HEK293 (cell line): ENCODE measurements around the gene GAS7.

Experiments used
- CTCF ChIA-PET: fragments of 350-600 bp; formaldehyde crosslinking; extraction: SDS; loops from one replicate; lab custom pipeline; 2021; ENCODE audit warnings: antibody characterized with exemption; lab: Yijun Ruan, JAX
- POLR2A ChIA-PET: fragments of 300-600 bp; formaldehyde crosslinking; extraction: SDS; loops from one replicate; lab custom pipeline; 2020; ENCODE audit warnings: antibody characterized with exemption, inconsistent platforms; lab: Yijun Ruan, JAX
- H3K27ac ChIP-seq: fragments of 200-500 bp; sonication (Bioruptor generic); 2 replicates; pipeline ENCODE4 v1.5.1; 2014; ENCODE audit warnings: low read depth, low read length, control low read depth, inconsistent platforms; ENCODE audit errors: extremely low read depth
- H3K36me3 ChIP-seq, 2 experiments: fragments of 200-500 bp in 1 of 2; sonication (Bioruptor generic) in 1 of 2; 1 replicate in 1 of 2; 2 replicates in 1 of 2; pipeline ENCODE4 v1.5.1; 2014 to 2017; ENCODE audit warnings: inconsistent platforms in 2 of 2, low read length in 2 of 2; ENCODE audit not compliant: control insufficient read depth in 2 of 2, insufficient read depth in 1 of 2
- H3K4me1 ChIP-seq: fragments of 200-500 bp; sonication (Bioruptor generic); 2 replicates; pipeline ENCODE4 v1.5.1; 2014; ENCODE audit warnings: mild to moderate bottlenecking, low read length, inconsistent platforms; ENCODE audit not compliant: control insufficient read depth, insufficient read depth
- H3K4me3 ChIP-seq: 2 replicates; pipeline ENCODE4 v1.5.1; 2011; ENCODE audit warnings: low read depth, mild to moderate bottlenecking, control low read depth, low read length, moderate library complexity
- H3K9me3 ChIP-seq: fragments of 200-500 bp; sonication (Bioruptor generic); 2 replicates; pipeline ENCODE4 v1.5.1; 2014; ENCODE audit warnings: low read depth, low read length, inconsistent platforms; ENCODE audit not compliant: control insufficient read depth, insufficient read depth
- EGR2 ChIP-seq: fragments of 450-650 bp; formaldehyde crosslinking; IDR thresholded peaks from 2 replicates; pipeline ENCODE4 v1.5.1; 2016; ENCODE audit warnings: low read depth, missing biosample characterization, missing genetic modification characterization
- HOXC10 ChIP-seq: sonication (generic); formaldehyde crosslinking; IDR thresholded peaks from 2 replicates; pipeline ENCODE4 v1.8.1; 2023; ENCODE audit warnings: mild to moderate bottlenecking, missing genetic modification reagents
- KLF10 ChIP-seq: fragments of 450-650 bp; IDR thresholded peaks from 2 replicates; pipeline ENCODE4 v1.5.1; 2018; ENCODE audit warnings: missing biosample characterization, mild to moderate bottlenecking, missing genetic modification characterization
- MEIS1 ChIP-seq: sonication (generic); formaldehyde crosslinking; IDR thresholded peaks from 2 replicates; pipeline ENCODE4 v1.8.1; 2022; ENCODE audit warnings: missing genetic modification reagents, mild to moderate bottlenecking, borderline replicate concordance
- OVOL3 ChIP-seq: fragments of 450-650 bp; formaldehyde crosslinking; IDR thresholded peaks from 2 replicates; pipeline ENCODE4 v1.5.1; 2016; ENCODE audit warnings: missing biosample characterization, missing genetic modification characterization
- SALL2 ChIP-seq: fragments of 450-650 bp; formaldehyde crosslinking; IDR thresholded peaks from 2 replicates; pipeline ENCODE4 v1.5.0; 2017; ENCODE audit warnings: missing biosample characterization, mild to moderate bottlenecking, missing genetic modification characterization, borderline replicate concordance
- SCRT1 ChIP-seq: fragments of 450-650 bp; formaldehyde crosslinking; IDR thresholded peaks from 2 replicates; pipeline ENCODE4 v1.5.1; 2016; ENCODE audit warnings: missing biosample characterization, missing genetic modification characterization, borderline replicate concordance
- SCRT2 ChIP-seq: fragments of 450-650 bp; formaldehyde crosslinking; IDR thresholded peaks from 2 replicates; pipeline ENCODE4 v1.5.1; 2016; ENCODE audit warnings: missing biosample characterization, missing genetic modification characterization
- SP2 ChIP-seq: fragments of 450-650 bp; formaldehyde crosslinking; IDR thresholded peaks from 2 replicates; pipeline ENCODE4 v1.5.1; 2016; ENCODE audit warnings: missing biosample characterization, missing genetic modification characterization
- ZBTB17 ChIP-seq: fragments of 450-650 bp; formaldehyde crosslinking; IDR thresholded peaks from 2 replicates; pipeline ENCODE4 v1.5.1; 2016; ENCODE audit warnings: missing biosample characterization, missing genetic modification characterization
- ZBTB48 ChIP-seq: fragments of 450-650 bp; formaldehyde crosslinking; IDR thresholded peaks from 2 replicates; pipeline ENCODE4 v1.5.1; 2016; ENCODE audit warnings: missing biosample characterization, missing genetic modification characterization
- ZFHX2 ChIP-seq: fragments of 450-650 bp; formaldehyde crosslinking; conservative IDR thresholded peaks from 2 replicates; pipeline ENCODE4 v1.5.1; 2016; ENCODE audit warnings: missing biosample characterization, missing genetic modification characterization
- ZIC2 ChIP-seq: fragments of 450-650 bp; formaldehyde crosslinking; IDR thresholded peaks from 2 replicates; pipeline ENCODE4 v1.5.1; 2016; ENCODE audit warnings: missing biosample characterization, missing genetic modification characterization
- ZNF114 ChIP-seq: fragments of 450-650 bp; formaldehyde crosslinking; IDR thresholded peaks from 2 replicates; pipeline ENCODE4 v1.5.0; 2017; ENCODE audit warnings: missing biosample characterization, missing genetic modification characterization
- ZNF211 ChIP-seq: fragments of 450-650 bp; formaldehyde crosslinking; IDR thresholded peaks from 2 replicates; pipeline ENCODE4 v1.5.1; 2016; ENCODE audit warnings: low read depth, missing biosample characterization, missing genetic modification characterization
- ZNF654 ChIP-seq: fragments of 450-650 bp; formaldehyde crosslinking; IDR thresholded peaks from 2 replicates; pipeline ENCODE4 v1.5.1; 2016; ENCODE audit warnings: low read depth, missing biosample characterization, missing genetic modification characterization
- ZNF76 ChIP-seq: fragments of 450-650 bp; formaldehyde crosslinking; IDR thresholded peaks from 2 replicates; pipeline ENCODE4; 2016; ENCODE audit warnings: low read depth, missing biosample characterization, missing genetic modification characterization, borderline replicate concordance
- ZNF785 ChIP-seq: fragments of 450-650 bp; formaldehyde crosslinking; IDR thresholded peaks from 2 replicates; pipeline ENCODE4 v1.5.1; 2016; ENCODE audit warnings: missing biosample characterization, missing genetic modification characterization
- ZNF837 ChIP-seq: fragments of 450-650 bp; formaldehyde crosslinking; IDR thresholded peaks from 2 replicates; pipeline ENCODE4 v1.5.1; 2016; ENCODE audit warnings: missing biosample characterization, missing genetic modification characterization
- TF ChIP-seq, protein P1 (sequence below): fragments of 450-650 bp; formaldehyde crosslinking; IDR thresholded peaks from 2 replicates; pipeline ENCODE4 v1.5.0; 2017; ENCODE audit warnings: missing biosample characterization, missing genetic modification characterization, borderline replicate concordance
- TF ChIP-seq, protein P2 (sequence below): sonication (generic); formaldehyde crosslinking; IDR thresholded peaks from 2 replicates; pipeline ENCODE4 v1.8.1; 2022; ENCODE audit warnings: mild to moderate bottlenecking, moderate library complexity, missing genetic modification reagents
- TF ChIP-seq, protein P3 (sequence below): fragments of 450-650 bp; IDR thresholded peaks from 2 replicates; pipeline ENCODE4 v1.5.1; 2018; ENCODE audit warnings: missing biosample characterization, missing genetic modification characterization
- TF ChIP-seq, protein P4 (sequence below): fragments of 450-650 bp; formaldehyde crosslinking; IDR thresholded peaks from 2 replicates; pipeline ENCODE4 v1.5.1; 2017; ENCODE audit warnings: missing biosample characterization, missing genetic modification characterization

Gene GAS7

DNA sequence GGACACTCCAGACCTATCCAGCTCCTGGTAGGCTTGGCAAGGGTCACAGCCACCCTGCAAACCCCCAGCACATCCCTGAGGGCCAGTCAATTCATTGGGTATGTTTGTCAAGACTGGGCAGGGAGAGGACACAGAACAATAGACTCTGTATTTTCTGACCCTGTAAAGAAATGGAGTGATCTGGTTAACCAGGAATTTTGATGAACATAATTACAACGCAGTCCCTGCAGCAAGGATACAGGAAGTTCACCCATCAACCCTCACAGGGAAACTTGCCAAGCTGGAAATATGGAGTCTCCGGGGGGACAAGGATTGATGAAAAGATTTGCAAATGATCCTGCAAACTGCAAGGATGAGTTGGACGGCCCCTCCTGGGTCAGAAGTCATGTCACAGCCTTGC lies 167.3 kb downstream of the GAS7 start:
- Histone ChIP-seq H3K4me3 (no peak overlapping the region), H3K36me3 (no peaks in the 10 kb centered on the region), H3K9me3 (no peaks in the 10 kb centered on the region), H3K4me1 (no peaks in the 10 kb centered on the region)
- POLR2A ChIA-PET: no interaction called here
- CTCF ChIA-PET: interaction anchor here (1.6 kb wide), 1 partner anchor 12 kb away, joined by 5 read pairs; no protein-coding TSS in a partner anchor
- TF ChIP-seq ZNF654 (no peak), SCRT2 (no peak), OVOL3 (tag by site-specific recombination) (no peak), EGR2 (tag by site-specific recombination) (no peak), ZNF837 (tag by site-specific recombination) (no peak), SCRT1 (tag by site-specific recombination) (no peak), ZNF114 (no peak)
- TF ChIP-seq, protein P1, sequence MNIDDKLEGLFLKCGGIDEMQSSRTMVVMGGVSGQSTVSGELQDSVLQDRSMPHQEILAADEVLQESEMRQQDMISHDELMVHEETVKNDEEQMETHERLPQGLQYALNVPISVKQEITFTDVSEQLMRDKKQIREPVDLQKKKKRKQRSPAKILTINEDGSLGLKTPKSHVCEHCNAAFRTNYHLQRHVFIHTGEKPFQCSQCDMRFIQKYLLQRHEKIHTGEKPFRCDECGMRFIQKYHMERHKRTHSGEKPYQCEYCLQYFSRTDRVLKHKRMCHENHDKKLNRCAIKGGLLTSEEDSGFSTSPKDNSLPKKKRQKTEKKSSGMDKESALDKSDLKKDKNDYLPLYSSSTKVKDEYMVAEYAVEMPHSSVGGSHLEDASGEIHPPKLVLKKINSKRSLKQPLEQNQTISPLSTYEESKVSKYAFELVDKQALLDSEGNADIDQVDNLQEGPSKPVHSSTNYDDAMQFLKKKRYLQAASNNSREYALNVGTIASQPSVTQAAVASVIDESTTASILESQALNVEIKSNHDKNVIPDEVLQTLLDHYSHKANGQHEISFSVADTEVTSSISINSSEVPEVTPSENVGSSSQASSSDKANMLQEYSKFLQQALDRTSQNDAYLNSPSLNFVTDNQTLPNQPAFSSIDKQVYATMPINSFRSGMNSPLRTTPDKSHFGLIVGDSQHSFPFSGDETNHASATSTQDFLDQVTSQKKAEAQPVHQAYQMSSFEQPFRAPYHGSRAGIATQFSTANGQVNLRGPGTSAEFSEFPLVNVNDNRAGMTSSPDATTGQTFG (tag by site-specific recombination): no peak
- TF ChIP-seq, protein P2, sequence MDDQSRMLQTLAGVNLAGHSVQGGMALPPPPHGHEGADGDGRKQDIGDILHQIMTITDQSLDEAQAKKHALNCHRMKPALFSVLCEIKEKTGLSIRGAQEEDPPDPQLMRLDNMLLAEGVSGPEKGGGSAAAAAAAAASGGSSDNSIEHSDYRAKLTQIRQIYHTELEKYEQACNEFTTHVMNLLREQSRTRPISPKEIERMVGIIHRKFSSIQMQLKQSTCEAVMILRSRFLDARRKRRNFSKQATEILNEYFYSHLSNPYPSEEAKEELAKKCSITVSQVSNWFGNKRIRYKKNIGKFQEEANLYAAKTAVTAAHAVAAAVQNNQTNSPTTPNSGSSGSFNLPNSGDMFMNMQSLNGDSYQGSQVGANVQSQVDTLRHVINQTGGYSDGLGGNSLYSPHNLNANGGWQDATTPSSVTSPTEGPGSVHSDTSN (CRISPR knock-in tag): no peak
- TF ChIP-seq, all 188 proteins: peak for 0
- no peak overlapping the region for H3K27ac ChIP-seq

DNA sequence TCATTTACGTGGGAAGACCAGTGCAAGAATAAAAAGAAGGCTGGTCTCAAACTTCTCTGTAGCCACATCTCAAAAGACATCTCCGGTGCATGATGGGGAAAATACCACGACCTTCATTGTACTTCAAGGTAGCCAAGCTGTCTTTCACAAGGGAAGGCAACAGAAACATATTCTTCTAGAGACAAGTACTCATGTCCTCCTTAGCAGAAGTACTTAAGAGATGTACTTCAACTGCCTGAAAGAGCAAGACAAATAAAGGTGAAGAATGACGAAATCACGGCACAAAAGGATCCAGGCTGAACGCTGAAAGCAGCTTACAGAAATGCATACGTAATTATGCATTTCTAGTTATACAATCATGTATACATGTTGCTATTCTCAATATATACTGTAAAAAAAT lies 169.3 kb downstream of the GAS7 start:
- no peak overlapping the region for H3K27ac ChIP-seq
- TF ChIP-seq SP2 (tag by site-specific recombination): no peak
- no peak for TF ChIP-seq KLF10
- no peak for TF ChIP-seq HOXC10 (CRISPR knock-in tag)
- TF ChIP-seq, all 188 proteins: peak for 0
- Histone ChIP-seq H3K36me3 (no peaks in the 10 kb centered on the region), H3K9me3 (no peaks in the 10 kb centered on the region), H3K4me1 (no peaks in the 10 kb centered on the region), H3K4me3 (no peak overlapping the region)
- ChIA-PET POLR2A (no interaction called here), CTCF (interaction anchor here (0.5 to 0.6 kb wide), 2 partner anchors 195 to 706 kb away, joined by 3 read pairs; no protein-coding TSS in a partner anchor)

DNA sequence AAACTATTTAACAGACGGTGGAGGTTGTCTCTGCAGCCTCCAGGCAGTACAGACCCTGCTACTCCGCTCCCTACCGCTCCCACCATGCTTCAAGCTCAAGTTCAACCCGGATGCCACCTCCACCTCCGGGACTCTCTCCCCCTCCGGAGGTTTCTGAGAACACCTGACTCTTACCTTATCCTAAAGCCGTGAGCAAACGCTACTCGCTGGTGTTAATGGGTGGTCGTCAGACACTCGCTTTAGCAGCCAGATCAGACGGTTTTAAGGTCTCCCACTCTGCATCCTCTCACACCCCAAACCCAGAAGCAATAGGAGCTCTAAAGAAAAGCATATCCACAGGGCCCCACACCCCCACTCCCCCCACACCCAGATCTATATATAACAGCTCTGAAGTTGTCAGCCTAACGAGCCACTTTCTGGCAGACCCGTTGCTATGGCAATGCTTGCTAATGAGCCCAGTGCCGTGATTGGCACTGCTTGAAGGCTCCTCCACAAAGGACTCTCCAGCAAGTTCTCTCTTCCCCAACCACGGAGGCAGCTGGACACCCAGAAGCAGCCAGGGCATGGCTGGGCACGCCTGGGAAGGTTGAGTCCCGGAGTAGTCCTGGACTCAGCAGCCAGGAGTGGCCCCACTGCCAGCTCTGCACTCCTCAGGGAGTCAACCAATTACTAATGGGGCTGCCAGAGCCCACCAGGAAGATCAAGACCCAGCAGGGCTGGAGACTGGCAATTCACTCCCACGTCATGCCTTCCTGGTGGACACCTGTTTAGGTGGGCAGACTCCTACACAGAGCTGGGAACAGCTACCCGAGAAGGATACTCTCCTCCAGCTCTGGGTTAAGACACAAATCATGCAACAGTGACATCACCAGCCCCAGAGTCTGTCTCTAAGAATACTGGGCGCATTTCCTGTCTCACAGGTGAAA lies 172.2 kb downstream of the GAS7 start:
- CTCF ChIA-PET: interaction anchor here (1.1 kb wide), 1 partner anchor 98 kb away, joined by 5 read pairs; no protein-coding TSS in a partner anchor
- Histone ChIP-seq H3K36me3 (no peaks in the 10 kb centered on the region), H3K9me3 (no peaks in the 10 kb centered on the region), H3K27ac (no peak overlapping the region), H3K4me1 (peaks cover 3% of the 10 kb centered on the region; the same call in 1 of the 2 replicates), H3K4me3 (no peak overlapping the region)
- POLR2A ChIA-PET: no interaction called here
- TF ChIP-seq ZNF211 (tag by site-specific recombination) (no peak), ZIC2 (tag by site-specific recombination) (peak; percentile 39; the same call in 1 of the 2 replicates), ZNF76 (tag by site-specific recombination) (no peak), ZBTB48 (tag by site-specific recombination) (no peak), ZBTB17 (tag by site-specific recombination) (0 out of 2 replicates have a peak, but pooled peaks have one; percentile 11), ZNF785 (tag by site-specific recombination) (no peak), ZFHX2 (tag by site-specific recombination) (peak; percentile 88), MEIS1 (CRISPR knock-in tag) (no peak; the same call in 1 of the 2 replicates), SALL2 (no peak)
- TF ChIP-seq, protein P3, sequence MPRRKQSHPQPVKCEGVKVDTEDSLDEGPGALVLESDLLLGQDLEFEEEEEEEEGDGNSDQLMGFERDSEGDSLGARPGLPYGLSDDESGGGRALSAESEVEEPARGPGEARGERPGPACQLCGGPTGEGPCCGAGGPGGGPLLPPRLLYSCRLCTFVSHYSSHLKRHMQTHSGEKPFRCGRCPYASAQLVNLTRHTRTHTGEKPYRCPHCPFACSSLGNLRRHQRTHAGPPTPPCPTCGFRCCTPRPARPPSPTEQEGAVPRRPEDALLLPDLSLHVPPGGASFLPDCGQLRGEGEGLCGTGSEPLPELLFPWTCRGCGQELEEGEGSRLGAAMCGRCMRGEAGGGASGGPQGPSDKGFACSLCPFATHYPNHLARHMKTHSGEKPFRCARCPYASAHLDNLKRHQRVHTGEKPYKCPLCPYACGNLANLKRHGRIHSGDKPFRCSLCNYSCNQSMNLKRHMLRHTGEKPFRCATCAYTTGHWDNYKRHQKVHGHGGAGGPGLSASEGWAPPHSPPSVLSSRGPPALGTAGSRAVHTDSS (tag by site-specific recombination): no peak
- TF ChIP-seq, protein P4, sequence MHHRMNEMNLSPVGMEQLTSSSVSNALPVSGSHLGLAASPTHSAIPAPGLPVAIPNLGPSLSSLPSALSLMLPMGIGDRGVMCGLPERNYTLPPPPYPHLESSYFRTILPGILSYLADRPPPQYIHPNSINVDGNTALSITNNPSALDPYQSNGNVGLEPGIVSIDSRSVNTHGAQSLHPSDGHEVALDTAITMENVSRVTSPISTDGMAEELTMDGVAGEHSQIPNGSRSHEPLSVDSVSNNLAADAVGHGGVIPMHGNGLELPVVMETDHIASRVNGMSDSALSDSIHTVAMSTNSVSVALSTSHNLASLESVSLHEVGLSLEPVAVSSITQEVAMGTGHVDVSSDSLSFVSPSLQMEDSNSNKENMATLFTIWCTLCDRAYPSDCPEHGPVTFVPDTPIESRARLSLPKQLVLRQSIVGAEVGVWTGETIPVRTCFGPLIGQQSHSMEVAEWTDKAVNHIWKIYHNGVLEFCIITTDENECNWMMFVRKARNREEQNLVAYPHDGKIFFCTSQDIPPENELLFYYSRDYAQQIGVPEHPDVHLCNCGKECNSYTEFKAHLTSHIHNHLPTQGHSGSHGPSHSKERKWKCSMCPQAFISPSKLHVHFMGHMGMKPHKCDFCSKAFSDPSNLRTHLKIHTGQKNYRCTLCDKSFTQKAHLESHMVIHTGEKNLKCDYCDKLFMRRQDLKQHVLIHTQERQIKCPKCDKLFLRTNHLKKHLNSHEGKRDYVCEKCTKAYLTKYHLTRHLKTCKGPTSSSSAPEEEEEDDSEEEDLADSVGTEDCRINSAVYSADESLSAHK (tag by site-specific recombination): peak; percentile 60
